ENCODE measurements around the gene UROS.

UROS gene

DNA sequence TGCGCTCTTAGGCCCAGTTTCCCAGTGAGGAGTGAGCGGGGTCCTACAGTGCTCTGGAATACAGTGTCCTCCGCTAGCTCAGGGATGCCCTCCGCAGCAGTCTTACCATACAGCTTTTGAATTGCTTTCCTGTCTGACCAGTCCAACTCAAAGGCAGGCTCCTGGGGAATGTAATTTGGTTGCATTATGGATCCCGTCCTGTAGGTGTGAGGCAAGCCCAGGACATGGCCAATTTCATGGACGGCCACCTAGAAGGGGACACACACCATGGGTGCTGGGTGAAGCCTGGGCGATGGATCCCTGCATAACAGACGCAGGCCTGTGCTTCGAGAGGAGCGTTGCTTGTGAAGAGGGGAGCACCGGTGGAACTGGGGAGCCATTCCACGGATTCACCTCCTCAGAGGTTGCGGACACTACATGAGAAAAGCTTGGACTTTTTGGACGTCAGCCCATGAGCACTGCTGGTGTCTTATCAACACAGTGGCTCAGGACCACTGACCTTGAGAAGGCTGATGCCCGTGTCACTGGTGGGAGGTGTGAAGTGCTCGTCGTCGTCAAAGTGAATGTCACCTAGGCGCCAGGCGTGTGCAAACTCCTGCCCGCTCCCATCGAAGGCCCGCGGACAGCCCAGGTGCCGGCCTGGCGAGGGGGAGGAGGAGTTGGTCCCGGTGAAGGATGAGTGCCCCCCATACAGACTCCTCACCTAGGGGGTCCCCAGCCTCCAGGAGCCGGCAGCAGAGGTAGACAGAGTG, 50.8 kb downstream of the UROS start:
- H3K36me3 Mint-ChIP-seq (ENCODE audit: low read depth), result peaks cover 14% of the 10 kb centered on the region
- H3K27me3 Mint-ChIP-seq (ENCODE audit: low read depth), result peaks cover 20% of the 10 kb centered on the region
- TF ChIP-seq, protein P1, sequence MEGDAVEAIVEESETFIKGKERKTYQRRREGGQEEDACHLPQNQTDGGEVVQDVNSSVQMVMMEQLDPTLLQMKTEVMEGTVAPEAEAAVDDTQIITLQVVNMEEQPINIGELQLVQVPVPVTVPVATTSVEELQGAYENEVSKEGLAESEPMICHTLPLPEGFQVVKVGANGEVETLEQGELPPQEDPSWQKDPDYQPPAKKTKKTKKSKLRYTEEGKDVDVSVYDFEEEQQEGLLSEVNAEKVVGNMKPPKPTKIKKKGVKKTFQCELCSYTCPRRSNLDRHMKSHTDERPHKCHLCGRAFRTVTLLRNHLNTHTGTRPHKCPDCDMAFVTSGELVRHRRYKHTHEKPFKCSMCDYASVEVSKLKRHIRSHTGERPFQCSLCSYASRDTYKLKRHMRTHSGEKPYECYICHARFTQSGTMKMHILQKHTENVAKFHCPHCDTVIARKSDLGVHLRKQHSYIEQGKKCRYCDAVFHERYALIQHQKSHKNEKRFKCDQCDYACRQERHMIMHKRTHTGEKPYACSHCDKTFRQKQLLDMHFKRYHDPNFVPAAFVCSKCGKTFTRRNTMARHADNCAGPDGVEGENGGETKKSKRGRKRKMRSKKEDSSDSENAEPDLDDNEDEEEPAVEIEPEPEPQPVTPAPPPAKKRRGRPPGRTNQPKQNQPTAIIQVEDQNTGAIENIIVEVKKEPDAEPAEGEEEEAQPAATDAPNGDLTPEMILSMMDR (IDR thresholded peaks at IDR 0.05; ENCODE audit: unreplicated experiment in 3 of 3), result no peak
- H3K4me1 Mint-ChIP-seq, result peaks cover 28% of the 10 kb centered on the region
- H3K9me3 Mint-ChIP-seq, result no peaks in the 10 kb centered on the region
- H3K27ac Mint-ChIP-seq, result no peak overlapping the region
- H3K4me3 Mint-ChIP-seq, result no peak overlapping the region

DNA sequence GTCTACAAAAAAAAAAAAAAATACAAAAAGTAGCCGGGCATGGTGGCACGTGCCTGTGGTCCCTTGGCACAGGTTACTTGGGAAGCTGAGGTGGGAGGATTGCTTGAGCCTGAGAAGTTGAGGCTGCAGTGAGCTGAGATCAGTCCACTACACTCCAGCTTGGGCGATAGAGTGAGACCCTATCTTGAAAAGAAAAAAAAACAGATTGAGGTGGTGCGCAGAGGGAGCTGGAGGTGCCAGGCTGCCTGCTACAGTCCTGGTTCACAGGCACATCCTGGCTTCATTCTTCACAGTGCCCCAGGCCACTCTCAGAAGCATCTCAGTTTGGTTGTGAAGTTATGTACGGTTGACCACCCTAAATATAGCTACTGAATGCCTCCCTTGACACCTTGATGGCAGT, 52.2 kb downstream of the UROS start:
- Mint-ChIP-seq H3K4me3 (no peak overlapping the region), H3K36me3 (ENCODE audit: low read depth) (peaks cover 22% of the 10 kb centered on the region), H3K27ac (peak overlapping the region in 1 of 3 experiments; percentile 3), H3K9me3 (no peaks in the 10 kb centered on the region), H3K27me3 (ENCODE audit: low read depth) (peaks cover 12% of the 10 kb centered on the region), H3K4me1 (peaks cover 23% of the 10 kb centered on the region)
- TF ChIP-seq, protein P1 (IDR thresholded peaks at IDR 0.05; ENCODE audit: unreplicated experiment in 3 of 3), result no peak

DNA sequence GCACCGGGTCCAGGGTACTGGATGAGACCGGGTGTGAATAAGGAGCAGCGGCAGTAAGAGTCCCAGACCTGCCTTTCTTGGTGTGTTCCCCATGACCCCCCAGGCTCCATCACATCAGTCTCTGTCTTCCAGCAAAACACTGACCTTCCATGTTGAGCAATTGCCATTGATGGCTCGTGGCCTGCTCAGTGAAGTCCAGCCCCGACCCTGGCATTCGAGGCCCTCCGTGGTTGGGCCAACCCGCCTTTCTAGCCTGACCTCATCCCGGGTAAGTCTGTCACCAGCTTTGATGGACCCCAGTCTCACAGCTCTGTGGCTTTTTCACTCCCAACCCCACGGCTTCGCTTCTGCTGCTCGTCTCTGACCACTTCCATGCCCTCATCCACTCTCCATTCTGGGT, 53.9 kb downstream of the UROS start:
- Mint-ChIP-seq H3K36me3 (ENCODE audit: low read depth) (peaks cover 36% of the 10 kb centered on the region), H3K9me3 (no peaks in the 10 kb centered on the region), H3K27me3 (ENCODE audit: low read depth) (peaks cover 7% of the 10 kb centered on the region), H3K27ac (peak overlapping the region; percentile 78 to 91 (median 88)), H3K4me1 (peaks cover 23% of the 10 kb centered on the region), H3K4me3 (no peak overlapping the region)
- TF ChIP-seq, protein P1 (IDR thresholded peaks at IDR 0.05; ENCODE audit: unreplicated experiment in 3 of 3), result no peak

DNA sequence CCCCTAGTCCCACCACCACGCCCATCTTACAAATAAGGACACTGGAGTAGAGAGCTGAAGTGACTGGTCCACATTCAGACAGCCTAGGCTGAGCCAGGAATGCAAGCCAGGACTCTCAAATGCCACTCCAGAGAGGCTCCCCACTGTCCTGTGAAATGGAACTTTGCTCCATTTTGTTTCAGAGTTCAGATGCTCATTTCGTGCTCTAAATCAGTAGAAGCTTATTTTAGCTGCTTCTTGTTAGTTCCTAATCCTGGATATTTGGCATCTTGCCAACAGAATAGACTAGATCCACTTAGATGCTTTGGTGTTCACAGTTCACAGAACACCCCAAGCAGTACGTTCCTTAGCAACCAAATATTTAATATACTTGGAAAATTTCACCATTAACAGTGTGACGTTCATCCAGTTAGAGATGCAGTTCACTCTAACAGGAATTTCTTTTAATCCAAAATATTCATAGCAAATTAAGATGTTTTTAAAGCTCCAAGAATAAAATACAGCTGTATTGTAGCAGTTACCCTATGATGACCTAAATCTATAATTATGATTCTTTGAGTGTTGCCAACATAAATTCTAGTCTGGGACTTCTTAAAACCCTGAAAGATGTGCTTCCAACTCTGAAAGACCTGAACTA, 54.7 kb downstream of the UROS start:
- peaks cover 7% of the 10 kb centered on the region for H3K27me3 Mint-ChIP-seq (ENCODE audit: low read depth)
- H3K36me3 Mint-ChIP-seq (ENCODE audit: low read depth), result peaks cover 44% of the 10 kb centered on the region
- TF ChIP-seq, protein P1 (IDR thresholded peaks at IDR 0.05; ENCODE audit: unreplicated experiment in 3 of 3), result no peak
- H3K9me3 Mint-ChIP-seq, result no peaks in the 10 kb centered on the region
- H3K4me3 Mint-ChIP-seq, result peak overlapping the region in 1 of 3 experiments; percentile 24
- peaks cover 23% of the 10 kb centered on the region for H3K4me1 Mint-ChIP-seq
- H3K27ac Mint-ChIP-seq, result peak overlapping the region; percentile 87 to 91 (median 88)

DNA sequence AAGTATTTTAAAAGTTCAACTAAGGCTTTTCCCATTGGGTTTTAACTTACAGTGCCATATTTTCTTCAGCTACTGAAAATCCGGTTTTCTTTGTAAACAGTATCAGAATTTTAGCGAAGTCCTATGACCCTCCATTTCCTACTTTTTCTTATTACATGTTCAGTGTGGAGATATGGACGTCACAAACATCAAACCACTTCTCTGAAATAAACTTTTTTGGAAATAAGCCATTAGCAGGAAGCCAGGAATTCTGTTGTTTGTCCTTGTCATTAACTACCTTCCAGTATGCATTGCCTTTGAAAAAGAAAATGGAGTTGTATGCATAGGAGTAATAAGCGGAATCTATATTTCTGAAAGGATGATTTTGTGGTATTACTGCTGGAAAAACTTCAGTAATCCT, 56.5 kb downstream of the UROS start:
- TF ChIP-seq, protein P1 (IDR thresholded peaks at IDR 0.05; ENCODE audit: unreplicated experiment in 3 of 3), result no peak
- Mint-ChIP-seq H3K9me3 (no peaks in the 10 kb centered on the region), H3K36me3 (ENCODE audit: low read depth) (peaks cover 59% of the 10 kb centered on the region), H3K27me3 (ENCODE audit: low read depth) (no peaks in the 10 kb centered on the region), H3K4me3 (no peak overlapping the region), H3K4me1 (peaks cover 23% of the 10 kb centered on the region), H3K27ac (no peak overlapping the region)
